SK-N-SH treated with all-trans-retinoic acid at 6 μM for 48 hours (cell line): Measurements from ENCODE around the gene CAPN11.

Experiments
- ARNTL ChIP-seq: fragments of 450-650 bp; formaldehyde crosslinking; IDR thresholded peaks from 2 replicates; pipeline ENCODE4 v1.5.0; 2020; ENCODE audit warnings: low read depth, mild to moderate bottlenecking, moderate library complexity, borderline replicate concordance
- CREB5 ChIP-seq: fragments of 250-450 bp; sonication (Bioruptor Pico); IDR thresholded peaks from 2 replicates; pipeline ENCODE4 v1.5.1; 2020; ENCODE audit warnings: low read depth, mild to moderate bottlenecking, moderate library complexity
- CSRNP3 ChIP-seq: fragments of 250-450 bp; sonication (Bioruptor Pico); IDR thresholded peaks from 2 replicates; pipeline ENCODE4 v1.5.1; 2021; ENCODE audit warnings: mild to moderate bottlenecking, moderate library complexity
- ESRRG ChIP-seq: fragments of 250-450 bp; sonication (Bioruptor Pico); IDR thresholded peaks from 2 replicates; pipeline ENCODE4 v1.6.1; 2021; ENCODE audit warnings: mild to moderate bottlenecking
- PATZ1 ChIP-seq: fragments of 250-450 bp; sonication (Bioruptor Pico); IDR thresholded peaks from 2 replicates; pipeline ENCODE4 v1.8.0; 2020; ENCODE audit warnings: mild to moderate bottlenecking, moderate library complexity, borderline replicate concordance
- RARB ChIP-seq: fragments of 250-450 bp; sonication (Bioruptor Pico); IDR thresholded peaks from 2 replicates; pipeline ENCODE4 v1.8.0; 2021; ENCODE audit warnings: mild to moderate bottlenecking, moderate library complexity
- ZC3H10 ChIP-seq: fragments of 250-450 bp; sonication (Bioruptor Pico); IDR thresholded peaks from 2 replicates; pipeline ENCODE4 v1.5.1; 2021; ENCODE audit warnings: mild to moderate bottlenecking, moderate library complexity
- ZFP3 ChIP-seq: fragments of 250-450 bp; sonication (Bioruptor Pico); IDR thresholded peaks from 2 replicates; pipeline ENCODE4 v1.5.0; 2020; ENCODE audit warnings: mild to moderate bottlenecking, moderate library complexity
- ZNF565 ChIP-seq: fragments of 450-650 bp; formaldehyde crosslinking; conservative IDR thresholded peaks from 2 replicates; pipeline ENCODE4 v1.5.0; 2020; ENCODE audit warnings: low read depth, mild to moderate bottlenecking, moderate library complexity
- ZNF8 ChIP-seq: fragments of 450-650 bp; formaldehyde crosslinking; IDR thresholded peaks from 2 replicates; pipeline ENCODE4 v1.5.0; 2020; ENCODE audit warnings: mild to moderate bottlenecking, moderate library complexity

- TF ChIP-seq ZFP3 (CRISPR knock-in tag) = no peak
- no peak for TF ChIP-seq ZC3H10
- no peak for TF ChIP-seq ZNF8 (CRISPR knock-in tag)
- no peak for TF ChIP-seq CSRNP3 (CRISPR knock-in tag)
- TF ChIP-seq ZNF565 (CRISPR knock-in tag) = no peak
- no peak for TF ChIP-seq ESRRG (CRISPR knock-in tag)
- TF ChIP-seq RARB (CRISPR knock-in tag) = no peak
- TF ChIP-seq ARNTL (CRISPR knock-in tag) = no peak
- TF ChIP-seq CREB5 (CRISPR knock-in tag) = no peak
- no peak for TF ChIP-seq PATZ1 (CRISPR knock-in tag)
Measured at GRCh38 chr6:44109212-44109611, 49.4 kb upstream of the CAPN11 start.
